ENCODE results near the gene KLHDC8A.

DNA sequence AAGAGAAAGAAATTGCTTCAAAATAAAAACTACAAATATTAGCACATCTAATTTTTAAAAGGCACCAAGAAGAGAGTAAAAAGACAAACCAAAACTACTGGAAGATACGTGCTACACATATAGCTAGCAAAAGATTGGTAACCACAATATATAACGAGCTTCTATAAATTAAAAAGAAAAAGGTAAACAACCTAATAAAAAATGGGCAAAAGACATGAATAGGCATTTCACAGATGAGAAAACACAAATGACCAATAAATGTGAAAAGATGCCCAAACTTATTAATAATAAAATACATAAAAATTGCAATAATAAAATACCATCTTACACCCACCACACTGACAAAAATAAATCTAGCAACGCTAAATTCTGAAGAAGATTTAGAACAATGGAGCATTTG is 38.9 kb upstream of the KLHDC8A start:
- TF ChIP-seq, protein P1, sequence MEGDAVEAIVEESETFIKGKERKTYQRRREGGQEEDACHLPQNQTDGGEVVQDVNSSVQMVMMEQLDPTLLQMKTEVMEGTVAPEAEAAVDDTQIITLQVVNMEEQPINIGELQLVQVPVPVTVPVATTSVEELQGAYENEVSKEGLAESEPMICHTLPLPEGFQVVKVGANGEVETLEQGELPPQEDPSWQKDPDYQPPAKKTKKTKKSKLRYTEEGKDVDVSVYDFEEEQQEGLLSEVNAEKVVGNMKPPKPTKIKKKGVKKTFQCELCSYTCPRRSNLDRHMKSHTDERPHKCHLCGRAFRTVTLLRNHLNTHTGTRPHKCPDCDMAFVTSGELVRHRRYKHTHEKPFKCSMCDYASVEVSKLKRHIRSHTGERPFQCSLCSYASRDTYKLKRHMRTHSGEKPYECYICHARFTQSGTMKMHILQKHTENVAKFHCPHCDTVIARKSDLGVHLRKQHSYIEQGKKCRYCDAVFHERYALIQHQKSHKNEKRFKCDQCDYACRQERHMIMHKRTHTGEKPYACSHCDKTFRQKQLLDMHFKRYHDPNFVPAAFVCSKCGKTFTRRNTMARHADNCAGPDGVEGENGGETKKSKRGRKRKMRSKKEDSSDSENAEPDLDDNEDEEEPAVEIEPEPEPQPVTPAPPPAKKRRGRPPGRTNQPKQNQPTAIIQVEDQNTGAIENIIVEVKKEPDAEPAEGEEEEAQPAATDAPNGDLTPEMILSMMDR (IDR thresholded peaks at IDR 0.05) = no peak
- TF ChIP-seq POLR2A (IDR thresholded peaks at IDR 0.05; ENCODE audit: low read depth) = no peak
